ENCODE results near the gene CCR2.

Gene CCR2

DNA sequence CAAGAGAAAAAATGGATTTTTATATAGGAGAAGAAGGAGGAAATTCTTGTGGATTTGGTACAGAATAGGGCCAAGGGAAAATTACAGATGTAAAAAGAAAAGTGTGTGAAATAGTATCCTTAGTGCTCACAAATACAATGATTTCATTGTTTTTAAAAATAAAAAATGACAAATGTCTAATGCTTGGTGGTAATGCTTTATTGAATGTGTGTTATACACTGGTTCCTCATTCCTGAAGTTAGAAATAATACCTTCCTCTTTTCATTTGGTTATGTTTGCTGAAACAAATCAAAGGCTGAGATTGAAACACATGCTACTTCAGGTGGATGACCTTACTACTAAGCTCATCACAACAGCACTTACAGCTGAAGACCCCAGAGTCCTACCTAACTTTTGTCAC lies 37.7 kb upstream of the CCR2 start:
- no peak overlapping the region for H3K23ac ChIP-seq (ENCODE audit: low read depth, low read length, poor library complexity)
- H4K8ac ChIP-seq (ENCODE audit: low read depth, low read length): no peak overlapping the region
- no peak overlapping the region for H2AK5ac ChIP-seq (ENCODE audit: low read depth, low read length)
- no peak for DNase-seq (ENCODE audit: low spot score)
- H2AFZ ChIP-seq (ENCODE audit: low read length): no peak overlapping the region
- no peak overlapping the region for H3K4me2 ChIP-seq (ENCODE audit: insufficient read depth, low read length, poor library complexity, severe bottlenecking)
- no peak overlapping the region for H2BK5ac ChIP-seq (ENCODE audit: low read length)
- no peak overlapping the region for H3K18ac ChIP-seq (ENCODE audit: low read length)
- H3K36me3 ChIP-seq (replicated peaks in 1 of 2; ENCODE audit: control insufficient read depth in 2 of 2, insufficient read depth in 2 of 2, low read length in 2 of 2): no peaks in the 10 kb centered on the region
- H3K79me1 ChIP-seq (ENCODE audit: low read depth, low read length): no peaks in the 10 kb centered on the region
- no peak overlapping the region for H2BK15ac ChIP-seq (ENCODE audit: low read length)
- no peak overlapping the region for H3K9ac ChIP-seq (ENCODE audit: low read depth, low read length, poor library complexity)
- no peaks in the 10 kb centered on the region for H3K27me3 ChIP-seq (ENCODE audit: control insufficient read depth in 3 of 3, insufficient read depth in 3 of 3, low read depth in 1 of 3, low read length in 3 of 3)
- no peak overlapping the region for H3K4me3 ChIP-seq (ENCODE audit: low read length in 2 of 2)
- H3K9me3 ChIP-seq (replicated peaks in 1 of 2; ENCODE audit: control insufficient read depth in 2 of 2, insufficient read depth in 1 of 2, low read depth in 1 of 2, low read length in 2 of 2): no peaks in the 10 kb centered on the region
- H2BK120ac ChIP-seq (ENCODE audit: low read depth, low read length): no peak overlapping the region
- H3K4ac ChIP-seq (ENCODE audit: low read length): no peak overlapping the region
- no peaks in the 10 kb centered on the region for H3K4me1 ChIP-seq (ENCODE audit: control insufficient read depth in 2 of 2, insufficient read depth in 1 of 2, low read depth in 1 of 2, low read length in 2 of 2)
- no peak overlapping the region for H3K27ac ChIP-seq (replicated peaks; ENCODE audit: low read length)
- H2BK12ac ChIP-seq (ENCODE audit: low read length): no peak overlapping the region
- no peak overlapping the region for H3K14ac ChIP-seq (ENCODE audit: low read length)
- H4K91ac ChIP-seq (ENCODE audit: low read depth, low read length, poor library complexity): no peak overlapping the region

DNA sequence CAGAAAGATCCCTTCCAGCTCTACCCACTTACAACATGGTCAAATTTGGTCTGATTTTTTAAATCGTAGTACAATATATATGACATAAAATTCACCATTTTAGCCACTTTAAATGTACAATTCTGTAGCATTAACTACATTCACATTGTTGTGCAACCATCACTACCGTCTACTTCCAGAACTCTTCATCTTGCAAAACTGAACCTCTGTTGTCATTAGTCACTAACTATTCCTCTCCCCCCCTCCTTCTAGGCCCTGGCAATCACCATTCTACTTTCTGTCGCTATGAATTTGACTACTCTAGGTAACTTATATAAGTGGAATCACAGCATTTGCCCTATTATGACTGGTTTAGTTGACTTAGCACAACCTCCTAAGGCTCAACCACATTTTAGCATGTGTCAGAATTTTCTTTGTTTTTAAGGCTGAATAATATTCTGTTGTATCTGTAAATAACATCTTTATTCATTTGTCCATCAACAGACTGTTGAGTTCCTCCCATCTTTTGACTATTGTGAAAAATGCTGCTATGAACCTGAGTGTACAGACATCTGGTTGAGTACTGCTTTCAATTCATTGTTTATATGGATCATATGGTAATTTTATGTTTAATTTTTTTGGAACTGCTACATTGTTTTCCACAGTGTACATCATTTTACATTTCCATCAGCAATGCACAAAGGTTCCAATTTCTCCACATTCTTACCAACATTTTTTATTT lies 35.5 kb upstream of the CCR2 start:
- no CpG with 5 or more reads among the region's 3 CpGs for WGBS, 2 donors (ENCODE audit: extremely low coverage in 2 of 2, insufficient read length in 2 of 2, insufficient replicate concordance in 1 of 2)
- no peak overlapping the region for H3K23ac ChIP-seq (ENCODE audit: low read depth, low read length, poor library complexity)
- no peak overlapping the region for H2BK12ac ChIP-seq (ENCODE audit: low read length)
- no peak overlapping the region for H2BK5ac ChIP-seq (ENCODE audit: low read length)
- no peak overlapping the region for H2BK15ac ChIP-seq (ENCODE audit: low read length)
- no peak overlapping the region for H2BK120ac ChIP-seq (ENCODE audit: low read depth, low read length)
- no peak overlapping the region for H3K9ac ChIP-seq (ENCODE audit: low read depth, low read length, poor library complexity)
- no peak overlapping the region for H2AFZ ChIP-seq (ENCODE audit: low read length)
- H3K79me1 ChIP-seq (ENCODE audit: low read depth, low read length): no peaks in the 10 kb centered on the region
- no peaks in the 10 kb centered on the region for H3K4me1 ChIP-seq (ENCODE audit: control insufficient read depth in 2 of 2, insufficient read depth in 1 of 2, low read depth in 1 of 2, low read length in 2 of 2)
- no peak overlapping the region for H3K4me3 ChIP-seq (ENCODE audit: low read length in 2 of 2)
- no peak overlapping the region for H4K91ac ChIP-seq (ENCODE audit: low read depth, low read length, poor library complexity)
- no peak overlapping the region for H3K18ac ChIP-seq (ENCODE audit: low read length)
- H3K27me3 ChIP-seq (ENCODE audit: control insufficient read depth in 3 of 3, insufficient read depth in 3 of 3, low read depth in 1 of 3, low read length in 3 of 3): no peaks in the 10 kb centered on the region
- no peak overlapping the region for H2AK5ac ChIP-seq (ENCODE audit: low read depth, low read length)
- no peak overlapping the region for H4K8ac ChIP-seq (ENCODE audit: low read depth, low read length)
- H3K4me2 ChIP-seq (ENCODE audit: insufficient read depth, low read length, poor library complexity, severe bottlenecking): no peak overlapping the region
- H3K36me3 ChIP-seq (replicated peaks in 1 of 2; ENCODE audit: control insufficient read depth in 2 of 2, insufficient read depth in 2 of 2, low read length in 2 of 2): no peaks in the 10 kb centered on the region
- H3K14ac ChIP-seq (ENCODE audit: low read length): no peak overlapping the region
- DNase-seq (ENCODE audit: low spot score): no peak
- no peak overlapping the region for H3K4ac ChIP-seq (ENCODE audit: low read length)
- H3K27ac ChIP-seq (replicated peaks; ENCODE audit: low read length): no peak overlapping the region
- H3K9me3 ChIP-seq (replicated peaks in 1 of 2; ENCODE audit: control insufficient read depth in 2 of 2, insufficient read depth in 1 of 2, low read depth in 1 of 2, low read length in 2 of 2): no peaks in the 10 kb centered on the region

DNA sequence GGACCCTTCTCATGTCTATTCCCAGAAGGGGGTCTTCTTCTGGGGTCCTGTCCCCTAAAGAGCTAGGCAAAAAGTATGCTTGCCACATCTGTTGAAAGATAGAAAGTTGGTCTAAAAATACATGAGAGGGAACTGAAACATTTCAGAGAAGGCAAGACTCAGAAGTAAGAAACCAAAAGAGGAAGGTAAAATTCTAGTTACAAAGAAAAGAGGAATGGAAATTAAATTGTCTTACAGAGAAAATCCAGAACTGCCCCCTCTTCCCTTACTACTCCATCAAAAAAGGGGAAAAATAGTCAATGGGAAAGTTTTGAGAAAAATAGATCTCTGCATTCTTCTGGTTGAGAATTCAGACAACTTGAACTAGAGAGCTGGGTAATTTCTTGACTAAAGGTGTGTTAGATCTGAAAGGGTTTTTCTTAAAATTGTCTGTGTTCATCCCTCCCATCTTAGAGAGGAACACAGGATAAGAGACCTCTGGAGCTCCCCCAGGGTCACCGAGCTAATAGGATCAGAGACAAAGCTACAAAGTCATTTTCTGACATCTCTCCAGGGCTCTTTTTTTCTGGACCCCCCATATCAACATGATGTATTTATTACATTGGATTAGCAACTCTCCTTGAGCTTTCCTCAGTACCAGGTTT lies 32.3 kb upstream of the CCR2 start:
- no peaks in the 10 kb centered on the region for H3K27me3 ChIP-seq (ENCODE audit: control insufficient read depth in 3 of 3, insufficient read depth in 3 of 3, low read depth in 1 of 3, low read length in 3 of 3)
- H3K18ac ChIP-seq (ENCODE audit: low read length): no peak overlapping the region
- no peaks in the 10 kb centered on the region for H3K36me3 ChIP-seq (replicated peaks in 1 of 2; ENCODE audit: control insufficient read depth in 2 of 2, insufficient read depth in 2 of 2, low read length in 2 of 2)
- no peak overlapping the region for H4K91ac ChIP-seq (ENCODE audit: low read depth, low read length, poor library complexity)
- H4K8ac ChIP-seq (ENCODE audit: low read depth, low read length): no peak overlapping the region
- H3K14ac ChIP-seq (ENCODE audit: low read length): no peak overlapping the region
- H3K4me2 ChIP-seq (ENCODE audit: insufficient read depth, low read length, poor library complexity, severe bottlenecking): no peak overlapping the region
- no peak overlapping the region for H3K4ac ChIP-seq (ENCODE audit: low read length)
- H3K9me3 ChIP-seq (replicated peaks in 1 of 2; ENCODE audit: control insufficient read depth in 2 of 2, insufficient read depth in 1 of 2, low read depth in 1 of 2, low read length in 2 of 2): no peaks in the 10 kb centered on the region
- no peak overlapping the region for H3K27ac ChIP-seq (replicated peaks; ENCODE audit: low read length)
- H2BK12ac ChIP-seq (ENCODE audit: low read length): no peak overlapping the region
- H2BK15ac ChIP-seq (ENCODE audit: low read length): no peak overlapping the region
- H3K79me1 ChIP-seq (ENCODE audit: low read depth, low read length): no peaks in the 10 kb centered on the region
- no peak overlapping the region for H2BK5ac ChIP-seq (ENCODE audit: low read length)
- no peaks in the 10 kb centered on the region for H3K4me1 ChIP-seq (ENCODE audit: control insufficient read depth in 2 of 2, insufficient read depth in 1 of 2, low read depth in 1 of 2, low read length in 2 of 2)
- WGBS, 2 donors (ENCODE audit: extremely low coverage in 2 of 2, insufficient read length in 2 of 2, insufficient replicate concordance in 1 of 2): no CpG with 5 or more reads among the region's 1 CpG
- no peak overlapping the region for H3K23ac ChIP-seq (ENCODE audit: low read depth, low read length, poor library complexity)
- H3K9ac ChIP-seq (ENCODE audit: low read depth, low read length, poor library complexity): no peak overlapping the region
- H2BK120ac ChIP-seq (ENCODE audit: low read depth, low read length): no peak overlapping the region
- H2AK5ac ChIP-seq (ENCODE audit: low read depth, low read length): no peak overlapping the region
- DNase-seq (ENCODE audit: low spot score): no peak
- no peak overlapping the region for H3K4me3 ChIP-seq (ENCODE audit: low read length in 2 of 2)
- no peak overlapping the region for H2AFZ ChIP-seq (ENCODE audit: low read length)

DNA sequence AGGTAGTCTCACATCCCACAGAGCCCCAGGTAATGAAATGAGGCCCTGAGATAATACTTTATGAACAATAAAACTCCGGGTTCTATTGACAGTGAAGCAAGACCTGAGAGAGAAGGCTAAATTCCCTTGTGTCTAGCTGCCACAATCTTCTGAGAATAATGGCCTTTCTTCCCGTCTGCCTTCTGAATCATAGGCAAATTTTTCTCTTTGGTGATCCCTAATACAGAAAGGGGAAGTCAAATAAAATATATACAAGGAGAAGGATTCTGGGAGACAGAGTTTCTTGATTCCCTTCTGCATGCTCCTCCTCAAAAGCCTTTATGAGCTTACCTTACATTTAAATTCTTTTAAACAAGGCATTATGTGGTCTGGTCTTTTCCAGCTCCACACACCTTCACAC lies 29.9 kb upstream of the CCR2 start:
- Histone ChIP-seq H3K14ac (ENCODE audit: low read length) (no peak overlapping the region), H3K4ac (ENCODE audit: low read length) (no peak overlapping the region), H3K36me3 (replicated peaks in 1 of 2; ENCODE audit: control insufficient read depth in 2 of 2, insufficient read depth in 2 of 2, low read length in 2 of 2) (no peaks in the 10 kb centered on the region), H4K91ac (ENCODE audit: low read depth, low read length, poor library complexity) (no peak overlapping the region), H3K4me1 (ENCODE audit: control insufficient read depth in 2 of 2, insufficient read depth in 1 of 2, low read depth in 1 of 2, low read length in 2 of 2) (no peaks in the 10 kb centered on the region), H2AFZ (ENCODE audit: low read length) (no peak overlapping the region), H2BK120ac (ENCODE audit: low read depth, low read length) (no peak overlapping the region), H2BK15ac (ENCODE audit: low read length) (no peak overlapping the region), H3K27ac (replicated peaks; ENCODE audit: low read length) (no peak overlapping the region), H3K4me2 (ENCODE audit: insufficient read depth, low read length, poor library complexity, severe bottlenecking) (no peak overlapping the region), H3K9me3 (replicated peaks in 1 of 2; ENCODE audit: control insufficient read depth in 2 of 2, insufficient read depth in 1 of 2, low read depth in 1 of 2, low read length in 2 of 2) (no peaks in the 10 kb centered on the region), H2BK12ac (ENCODE audit: low read length) (no peak overlapping the region), H3K4me3 (ENCODE audit: low read length in 2 of 2) (no peak overlapping the region), H2AK5ac (ENCODE audit: low read depth, low read length) (no peak overlapping the region), H2BK5ac (ENCODE audit: low read length) (no peak overlapping the region), H3K27me3 (ENCODE audit: control insufficient read depth in 3 of 3, insufficient read depth in 3 of 3, low read depth in 1 of 3, low read length in 3 of 3) (no peaks in the 10 kb centered on the region), H3K23ac (ENCODE audit: low read depth, low read length, poor library complexity) (no peak overlapping the region), H3K9ac (ENCODE audit: low read depth, low read length, poor library complexity) (no peak overlapping the region), H3K79me1 (ENCODE audit: low read depth, low read length) (no peaks in the 10 kb centered on the region), H4K8ac (ENCODE audit: low read depth, low read length) (no peak overlapping the region), H3K18ac (ENCODE audit: low read length) (no peak overlapping the region)
- no peak for DNase-seq (ENCODE audit: low spot score)
- WGBS, 2 donors (ENCODE audit: extremely low coverage in 2 of 2, insufficient read length in 2 of 2, insufficient replicate concordance in 1 of 2): no CpG with 5 or more reads among the region's 2 CpGs
